ENCODE results near the gene CCDC32.

CCDC32 gene

DNA sequence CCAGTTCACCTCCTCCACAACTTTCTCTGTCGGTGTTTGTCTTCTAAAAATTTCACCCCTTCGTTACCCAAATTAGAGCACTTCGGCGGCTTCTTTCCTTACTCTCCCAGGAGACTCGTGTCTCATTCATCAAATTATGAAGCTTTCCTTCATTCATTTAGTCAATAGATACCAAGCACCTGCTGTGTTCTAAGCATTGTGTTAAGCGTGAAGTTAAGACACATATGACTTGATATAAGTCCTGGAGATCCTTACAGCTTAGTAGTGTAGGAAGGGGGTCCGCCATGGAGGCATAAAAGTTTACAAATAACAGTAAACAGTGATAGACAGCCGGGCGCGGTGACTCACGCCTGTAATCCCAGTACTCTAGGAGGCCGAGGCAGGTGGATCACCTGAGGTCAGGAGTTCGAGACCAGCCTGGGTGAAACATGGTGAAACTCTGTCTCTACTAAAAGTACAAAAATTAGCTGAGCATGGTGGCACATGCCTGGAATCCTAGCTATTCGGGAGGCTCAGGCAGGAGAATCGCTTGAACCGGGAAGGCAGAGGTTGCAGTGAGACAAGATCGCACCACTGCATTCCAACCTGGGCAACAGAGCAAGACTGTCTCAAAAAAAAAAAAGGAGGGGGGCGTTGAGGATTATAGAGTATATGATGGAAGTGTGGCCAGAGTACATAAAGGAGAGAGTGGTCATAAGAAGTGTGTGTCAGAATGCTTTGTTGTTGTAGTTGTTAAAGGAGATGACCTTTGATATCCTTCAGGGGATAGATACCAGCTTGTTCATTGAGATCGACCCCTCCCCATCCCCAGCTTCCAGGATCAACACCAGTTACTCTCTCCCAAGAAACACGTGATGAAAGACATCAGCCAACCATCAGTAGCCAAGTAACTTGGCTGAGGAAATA is 744 bp upstream of the CCDC32 start:
- TF ChIP-seq, protein P1, sequence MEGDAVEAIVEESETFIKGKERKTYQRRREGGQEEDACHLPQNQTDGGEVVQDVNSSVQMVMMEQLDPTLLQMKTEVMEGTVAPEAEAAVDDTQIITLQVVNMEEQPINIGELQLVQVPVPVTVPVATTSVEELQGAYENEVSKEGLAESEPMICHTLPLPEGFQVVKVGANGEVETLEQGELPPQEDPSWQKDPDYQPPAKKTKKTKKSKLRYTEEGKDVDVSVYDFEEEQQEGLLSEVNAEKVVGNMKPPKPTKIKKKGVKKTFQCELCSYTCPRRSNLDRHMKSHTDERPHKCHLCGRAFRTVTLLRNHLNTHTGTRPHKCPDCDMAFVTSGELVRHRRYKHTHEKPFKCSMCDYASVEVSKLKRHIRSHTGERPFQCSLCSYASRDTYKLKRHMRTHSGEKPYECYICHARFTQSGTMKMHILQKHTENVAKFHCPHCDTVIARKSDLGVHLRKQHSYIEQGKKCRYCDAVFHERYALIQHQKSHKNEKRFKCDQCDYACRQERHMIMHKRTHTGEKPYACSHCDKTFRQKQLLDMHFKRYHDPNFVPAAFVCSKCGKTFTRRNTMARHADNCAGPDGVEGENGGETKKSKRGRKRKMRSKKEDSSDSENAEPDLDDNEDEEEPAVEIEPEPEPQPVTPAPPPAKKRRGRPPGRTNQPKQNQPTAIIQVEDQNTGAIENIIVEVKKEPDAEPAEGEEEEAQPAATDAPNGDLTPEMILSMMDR (IDR thresholded peaks at IDR 0.05; ENCODE audit: low read depth, low read length), result no peak
- no peak for DNase-seq (ENCODE audit: extremely low read depth, low read depth)

DNA sequence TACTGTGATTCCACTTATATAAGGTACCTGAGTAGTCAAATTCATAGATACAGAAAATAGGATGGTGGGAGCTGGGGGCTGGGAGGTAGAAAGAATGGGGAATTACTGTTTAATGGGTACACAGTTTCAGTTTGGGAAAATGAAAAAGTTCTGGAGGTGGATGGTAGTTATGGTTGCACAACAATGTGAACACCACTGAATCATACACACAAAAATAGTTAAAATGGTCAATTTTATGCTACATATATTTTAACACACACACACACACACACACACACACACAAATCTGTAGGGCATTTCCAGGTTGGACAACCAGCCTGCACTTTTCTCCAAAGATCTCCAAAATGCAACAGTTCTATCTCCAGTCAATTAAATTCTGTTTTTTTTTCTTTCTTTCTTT is 1.4 kb downstream of the CCDC32 start:
- TF ChIP-seq, protein P1 (IDR thresholded peaks at IDR 0.05; ENCODE audit: low read depth, low read length), result no peak
- DNase-seq (ENCODE audit: extremely low read depth, low read depth), result no peak

DNA sequence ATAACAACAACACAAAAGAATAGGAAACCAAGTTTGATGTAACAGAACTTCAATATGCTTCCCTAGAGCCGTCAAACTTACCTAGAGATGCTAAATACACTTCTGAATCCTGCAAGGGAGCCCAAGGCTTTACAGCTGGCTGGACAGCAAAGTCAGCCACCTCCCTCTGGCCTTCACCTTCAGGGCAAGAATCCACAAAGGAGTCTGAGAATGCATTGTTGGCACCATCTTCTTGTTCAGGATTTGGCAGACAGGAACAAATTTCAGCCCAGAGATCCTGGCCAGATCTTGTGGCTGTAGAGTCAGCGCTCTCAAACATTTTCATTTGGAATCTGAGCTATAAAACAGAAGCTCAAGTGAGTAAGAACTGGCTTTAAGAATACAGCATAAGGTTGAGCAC is 2.2 kb downstream of the CCDC32 start:
- TF ChIP-seq, protein P1 (IDR thresholded peaks at IDR 0.05; ENCODE audit: low read depth, low read length), result no peak

DNA sequence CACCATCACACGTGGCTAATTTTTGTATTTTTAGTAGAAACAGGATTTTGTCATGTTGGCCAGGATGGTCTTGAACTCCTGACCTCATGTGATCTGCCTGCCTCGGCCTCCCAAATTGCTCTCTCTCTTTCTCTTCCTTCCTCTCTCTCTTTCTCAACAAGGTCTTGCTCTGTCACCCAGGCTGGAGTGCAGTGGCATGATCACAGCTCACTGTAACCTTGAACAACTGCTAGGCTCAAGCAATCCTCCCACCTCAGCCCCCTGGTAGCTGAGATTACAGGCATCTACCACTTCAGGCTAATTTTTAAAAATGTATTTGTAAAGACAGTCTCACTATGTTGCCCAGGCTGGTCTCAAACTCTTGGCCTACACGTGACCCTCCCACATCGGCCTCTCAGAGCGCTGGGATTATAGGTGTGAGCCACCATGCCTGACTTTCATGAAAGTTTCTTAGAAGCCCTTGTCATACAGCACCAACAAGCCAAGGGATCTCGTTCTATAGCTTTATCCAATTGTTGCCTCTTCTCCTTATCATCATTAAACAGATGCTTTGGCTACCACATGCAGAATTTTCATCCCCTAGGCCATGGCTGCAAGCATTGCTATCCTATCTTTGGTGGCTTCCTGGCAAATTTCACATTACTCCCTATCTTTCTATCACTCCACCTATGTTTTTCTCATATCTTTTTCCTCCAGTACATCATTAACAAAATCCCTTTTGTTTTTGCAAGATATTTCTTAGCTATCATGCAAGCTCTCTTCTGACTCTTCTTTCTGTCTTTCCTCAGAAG is 5.7 kb downstream of the CCDC32 start:
- no peak for DNase-seq (ENCODE audit: extremely low read depth, low read depth)
- TF ChIP-seq, protein P1 (IDR thresholded peaks at IDR 0.05; ENCODE audit: low read depth, low read length), result no peak

More for the DNA sequence above, 2.2 kb downstream of the CCDC32 start:
- DNase-seq (ENCODE audit: extremely low read depth, low read depth), result no peak

DNA sequence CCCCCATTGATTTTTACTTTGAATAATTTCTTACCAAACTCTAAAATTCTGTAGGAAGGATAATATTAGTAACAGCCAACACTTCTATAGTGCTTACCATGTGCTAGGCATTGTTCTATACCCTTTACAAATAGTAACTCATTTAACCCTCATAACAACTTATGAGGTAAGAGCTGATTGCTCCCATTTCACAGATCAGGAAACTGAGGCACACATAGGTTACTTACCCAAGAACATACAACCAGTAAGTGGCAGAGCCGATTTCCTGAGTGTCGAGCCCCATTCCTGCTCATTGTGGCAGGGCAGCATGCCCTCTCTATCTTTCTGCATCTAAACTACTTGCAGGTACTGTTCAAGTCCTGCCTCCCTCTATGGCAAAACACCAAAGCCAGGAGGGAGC is 9.0 kb downstream of the CCDC32 start:
- DNase-seq (ENCODE audit: extremely low read depth, low read depth), result no peak
- TF ChIP-seq, protein P1 (IDR thresholded peaks at IDR 0.05; ENCODE audit: low read depth, low read length), result no peak

DNA sequence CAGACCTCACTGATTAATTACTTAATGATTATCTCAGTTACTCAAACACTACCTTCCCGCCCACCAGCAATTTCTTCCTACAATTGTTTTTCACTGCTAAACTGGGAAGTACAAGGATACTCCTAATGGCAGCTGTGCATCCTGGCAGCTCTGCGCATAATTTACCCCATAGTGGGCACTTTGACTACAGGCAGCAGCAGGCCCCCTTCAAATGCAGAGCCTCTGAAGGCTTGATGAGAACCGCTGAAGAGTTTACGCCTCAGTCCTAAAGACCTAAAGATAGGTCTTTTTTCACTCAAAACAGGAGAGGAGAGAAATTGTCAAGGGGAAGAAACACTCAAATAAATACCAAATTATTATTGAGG is 10.7 kb downstream of the CCDC32 start:
- TF ChIP-seq, protein P1 (IDR thresholded peaks at IDR 0.05; ENCODE audit: low read depth, low read length), result no peak
- no peak for DNase-seq (ENCODE audit: extremely low read depth, low read depth)

Measured in AG09319 (cell line).